H1 (cell line): ENCODE data around the gene CRY1.

Experiments used
- CEBPB ChIP-seq: IDR thresholded peaks from 2 replicates; pipeline ENCODE4 v1.6.1; 2012; ENCODE audit warnings: low read depth, low read length
- EP300 ChIP-seq, 2 experiments: IDR thresholded peaks; 1 replicate in 1 of 2; 2 replicates in 1 of 2; pipeline ENCODE4 v1.6.1; 2011 to 2012; ENCODE audit warnings: low read depth in 2 of 2, low read length in 2 of 2, mild to moderate bottlenecking in 2 of 2, borderline replicate concordance in 1 of 2, inconsistent platforms in 1 of 2, moderate library complexity in 1 of 2
- POLR2A ChIP-seq, 2 experiments: IDR thresholded peaks; 1 replicate in 1 of 2; 2 replicates in 1 of 2; pipeline ENCODE4 v1.6.1; 2011; ENCODE audit warnings: low read depth in 2 of 2, low read length in 2 of 2, mild to moderate bottlenecking in 2 of 2; ENCODE audit errors: control extremely low read depth in 1 of 2
- TAF7 ChIP-seq: optimal IDR thresholded peaks from 2 replicates; pipeline ENCODE3; 2011; ENCODE audit warnings: low read depth, mild to moderate bottlenecking, inconsistent platforms, low read length, moderate library complexity, borderline replicate concordance
- TF ChIP-seq, protein P1 (sequence below): fragments of 300-600 bp; sonication (generic); IDR thresholded peaks from 2 replicates; pipeline ENCODE4 v1.7.1; 2012; ENCODE audit warnings: low read length, moderate library complexity, mild to moderate bottlenecking, inconsistent platforms; ENCODE audit not compliant: insufficient replicate concordance
- TF ChIP-seq, protein P2 (sequence below), 3 experiments: IDR thresholded peaks; 1 replicate in 2 of 3; 2 replicates in 1 of 3; pipeline versions ENCODE4 v1.5.1 to v1.6.1; 2011; ENCODE audit warnings: low read length in 3 of 3, mild to moderate bottlenecking in 3 of 3, inconsistent platforms in 2 of 3, low read depth in 1 of 3, moderate library complexity in 1 of 3; ENCODE audit not compliant: insufficient read depth in 1 of 3; ENCODE audit errors: control extremely low read depth in 1 of 3

DNA sequence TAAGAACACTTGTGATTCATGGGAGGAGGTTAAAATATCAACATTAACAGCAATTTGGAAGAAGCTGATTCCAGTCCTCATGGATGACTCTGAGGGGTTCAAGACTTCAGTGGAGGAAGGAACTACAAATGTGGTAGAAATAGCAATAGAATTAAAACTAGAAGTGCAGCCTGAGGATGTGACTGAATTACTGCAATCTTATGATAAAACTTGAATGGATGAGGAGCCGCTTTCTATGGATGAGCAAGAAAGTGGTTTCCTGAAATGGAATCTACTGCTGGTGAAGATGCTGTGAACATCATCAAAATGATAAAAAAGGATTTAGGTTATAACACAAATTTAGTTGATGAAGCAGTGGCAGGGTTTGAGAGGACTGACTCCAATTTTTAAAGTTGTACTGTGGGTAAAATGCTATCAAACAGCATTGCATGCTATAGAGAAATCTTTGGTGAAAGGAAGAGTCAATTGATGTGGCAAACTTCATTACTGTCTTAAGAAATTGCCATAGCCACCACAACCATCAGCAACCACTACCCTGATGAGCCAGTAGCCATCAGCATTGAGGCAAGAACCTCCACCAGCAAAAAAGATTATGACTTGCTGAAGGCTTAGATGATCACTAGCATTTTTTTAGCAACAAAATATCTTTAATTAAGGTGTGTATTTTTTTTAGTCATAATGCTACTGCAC, 80.5 kb downstream of the CRY1 start:
- TF ChIP-seq, protein P1, sequence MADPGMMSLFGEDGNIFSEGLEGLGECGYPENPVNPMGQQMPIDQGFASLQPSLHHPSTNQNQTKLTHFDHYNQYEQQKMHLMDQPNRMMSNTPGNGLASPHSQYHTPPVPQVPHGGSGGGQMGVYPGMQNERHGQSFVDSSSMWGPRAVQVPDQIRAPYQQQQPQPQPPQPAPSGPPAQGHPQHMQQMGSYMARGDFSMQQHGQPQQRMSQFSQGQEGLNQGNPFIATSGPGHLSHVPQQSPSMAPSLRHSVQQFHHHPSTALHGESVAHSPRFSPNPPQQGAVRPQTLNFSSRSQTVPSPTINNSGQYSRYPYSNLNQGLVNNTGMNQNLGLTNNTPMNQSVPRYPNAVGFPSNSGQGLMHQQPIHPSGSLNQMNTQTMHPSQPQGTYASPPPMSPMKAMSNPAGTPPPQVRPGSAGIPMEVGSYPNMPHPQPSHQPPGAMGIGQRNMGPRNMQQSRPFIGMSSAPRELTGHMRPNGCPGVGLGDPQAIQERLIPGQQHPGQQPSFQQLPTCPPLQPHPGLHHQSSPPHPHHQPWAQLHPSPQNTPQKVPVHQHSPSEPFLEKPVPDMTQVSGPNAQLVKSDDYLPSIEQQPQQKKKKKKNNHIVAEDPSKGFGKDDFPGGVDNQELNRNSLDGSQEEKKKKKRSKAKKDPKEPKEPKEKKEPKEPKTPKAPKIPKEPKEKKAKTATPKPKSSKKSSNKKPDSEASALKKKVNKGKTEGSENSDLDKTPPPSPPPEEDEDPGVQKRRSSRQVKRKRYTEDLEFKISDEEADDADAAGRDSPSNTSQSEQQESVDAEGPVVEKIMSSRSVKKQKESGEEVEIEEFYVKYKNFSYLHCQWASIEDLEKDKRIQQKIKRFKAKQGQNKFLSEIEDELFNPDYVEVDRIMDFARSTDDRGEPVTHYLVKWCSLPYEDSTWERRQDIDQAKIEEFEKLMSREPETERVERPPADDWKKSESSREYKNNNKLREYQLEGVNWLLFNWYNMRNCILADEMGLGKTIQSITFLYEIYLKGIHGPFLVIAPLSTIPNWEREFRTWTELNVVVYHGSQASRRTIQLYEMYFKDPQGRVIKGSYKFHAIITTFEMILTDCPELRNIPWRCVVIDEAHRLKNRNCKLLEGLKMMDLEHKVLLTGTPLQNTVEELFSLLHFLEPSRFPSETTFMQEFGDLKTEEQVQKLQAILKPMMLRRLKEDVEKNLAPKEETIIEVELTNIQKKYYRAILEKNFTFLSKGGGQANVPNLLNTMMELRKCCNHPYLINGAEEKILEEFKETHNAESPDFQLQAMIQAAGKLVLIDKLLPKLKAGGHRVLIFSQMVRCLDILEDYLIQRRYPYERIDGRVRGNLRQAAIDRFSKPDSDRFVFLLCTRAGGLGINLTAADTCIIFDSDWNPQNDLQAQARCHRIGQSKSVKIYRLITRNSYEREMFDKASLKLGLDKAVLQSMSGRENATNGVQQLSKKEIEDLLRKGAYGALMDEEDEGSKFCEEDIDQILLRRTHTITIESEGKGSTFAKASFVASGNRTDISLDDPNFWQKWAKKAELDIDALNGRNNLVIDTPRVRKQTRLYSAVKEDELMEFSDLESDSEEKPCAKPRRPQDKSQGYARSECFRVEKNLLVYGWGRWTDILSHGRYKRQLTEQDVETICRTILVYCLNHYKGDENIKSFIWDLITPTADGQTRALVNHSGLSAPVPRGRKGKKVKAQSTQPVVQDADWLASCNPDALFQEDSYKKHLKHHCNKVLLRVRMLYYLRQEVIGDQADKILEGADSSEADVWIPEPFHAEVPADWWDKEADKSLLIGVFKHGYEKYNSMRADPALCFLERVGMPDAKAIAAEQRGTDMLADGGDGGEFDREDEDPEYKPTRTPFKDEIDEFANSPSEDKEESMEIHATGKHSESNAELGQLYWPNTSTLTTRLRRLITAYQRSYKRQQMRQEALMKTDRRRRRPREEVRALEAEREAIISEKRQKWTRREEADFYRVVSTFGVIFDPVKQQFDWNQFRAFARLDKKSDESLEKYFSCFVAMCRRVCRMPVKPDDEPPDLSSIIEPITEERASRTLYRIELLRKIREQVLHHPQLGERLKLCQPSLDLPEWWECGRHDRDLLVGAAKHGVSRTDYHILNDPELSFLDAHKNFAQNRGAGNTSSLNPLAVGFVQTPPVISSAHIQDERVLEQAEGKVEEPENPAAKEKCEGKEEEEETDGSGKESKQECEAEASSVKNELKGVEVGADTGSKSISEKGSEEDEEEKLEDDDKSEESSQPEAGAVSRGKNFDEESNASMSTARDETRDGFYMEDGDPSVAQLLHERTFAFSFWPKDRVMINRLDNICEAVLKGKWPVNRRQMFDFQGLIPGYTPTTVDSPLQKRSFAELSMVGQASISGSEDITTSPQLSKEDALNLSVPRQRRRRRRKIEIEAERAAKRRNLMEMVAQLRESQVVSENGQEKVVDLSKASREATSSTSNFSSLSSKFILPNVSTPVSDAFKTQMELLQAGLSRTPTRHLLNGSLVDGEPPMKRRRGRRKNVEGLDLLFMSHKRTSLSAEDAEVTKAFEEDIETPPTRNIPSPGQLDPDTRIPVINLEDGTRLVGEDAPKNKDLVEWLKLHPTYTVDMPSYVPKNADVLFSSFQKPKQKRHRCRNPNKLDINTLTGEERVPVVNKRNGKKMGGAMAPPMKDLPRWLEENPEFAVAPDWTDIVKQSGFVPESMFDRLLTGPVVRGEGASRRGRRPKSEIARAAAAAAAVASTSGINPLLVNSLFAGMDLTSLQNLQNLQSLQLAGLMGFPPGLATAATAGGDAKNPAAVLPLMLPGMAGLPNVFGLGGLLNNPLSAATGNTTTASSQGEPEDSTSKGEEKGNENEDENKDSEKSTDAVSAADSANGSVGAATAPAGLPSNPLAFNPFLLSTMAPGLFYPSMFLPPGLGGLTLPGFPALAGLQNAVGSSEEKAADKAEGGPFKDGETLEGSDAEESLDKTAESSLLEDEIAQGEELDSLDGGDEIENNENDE: no peak
- TF ChIP-seq, protein P2, sequence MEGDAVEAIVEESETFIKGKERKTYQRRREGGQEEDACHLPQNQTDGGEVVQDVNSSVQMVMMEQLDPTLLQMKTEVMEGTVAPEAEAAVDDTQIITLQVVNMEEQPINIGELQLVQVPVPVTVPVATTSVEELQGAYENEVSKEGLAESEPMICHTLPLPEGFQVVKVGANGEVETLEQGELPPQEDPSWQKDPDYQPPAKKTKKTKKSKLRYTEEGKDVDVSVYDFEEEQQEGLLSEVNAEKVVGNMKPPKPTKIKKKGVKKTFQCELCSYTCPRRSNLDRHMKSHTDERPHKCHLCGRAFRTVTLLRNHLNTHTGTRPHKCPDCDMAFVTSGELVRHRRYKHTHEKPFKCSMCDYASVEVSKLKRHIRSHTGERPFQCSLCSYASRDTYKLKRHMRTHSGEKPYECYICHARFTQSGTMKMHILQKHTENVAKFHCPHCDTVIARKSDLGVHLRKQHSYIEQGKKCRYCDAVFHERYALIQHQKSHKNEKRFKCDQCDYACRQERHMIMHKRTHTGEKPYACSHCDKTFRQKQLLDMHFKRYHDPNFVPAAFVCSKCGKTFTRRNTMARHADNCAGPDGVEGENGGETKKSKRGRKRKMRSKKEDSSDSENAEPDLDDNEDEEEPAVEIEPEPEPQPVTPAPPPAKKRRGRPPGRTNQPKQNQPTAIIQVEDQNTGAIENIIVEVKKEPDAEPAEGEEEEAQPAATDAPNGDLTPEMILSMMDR (IDR thresholded peaks at IDR 0.05; ENCODE audit: control extremely low read depth in 1 of 3, insufficient read depth in 1 of 3, low read depth in 1 of 3, low read length in 3 of 3): no peak
- TF ChIP-seq CEBPB (no peak), TAF7 (no peak), POLR2A (IDR thresholded peaks at IDR 0.05; ENCODE audit: control extremely low read depth in 1 of 2, low read depth in 2 of 2, low read length in 2 of 2) (no peak), EP300 (IDR thresholded peaks at IDR 0.05; ENCODE audit: borderline replicate concordance in 1 of 2, low read depth in 2 of 2, low read length in 2 of 2) (no peak)
